Gastrocnemius medialis (tissue), 4 donors: ENCODE data around the gene SEPTIN2. TPM values are rescaled to one million over a fixed set of nuclear protein-coding genes. Genes with fewer than 3 reads are reported as not detected.

Experiments
- ATAC-seq, 2 donors: fragments of 150-250 bp; one replicate each; pipeline ENCODE4 v1.9.1; 2016
- DNase-seq, 2 donors: peaks; one replicate each; pipeline ENCODE4 v3.0.0-alpha.2; 2019
- H3K27ac ChIP-seq, 4 donors: fragments of 200-600 bp; sonication (generic); 1 replicate in 1 of 4; 2 replicates in 3 of 4; pipeline ENCODE4 v1.5.1; 2016 to 2018; ENCODE audit warnings: mild to moderate bottlenecking in 2 of 4, moderate library complexity in 1 of 4
- H3K27me3 ChIP-seq, 3 donors: fragments of 200-600 bp; sonication (generic) in 2 of 3; 1 replicate in 1 of 3; 2 replicates in 2 of 3; pipeline versions ENCODE4 v1.5.1 to v1.6.0; 2016 to 2019; ENCODE audit warnings: mild to moderate bottlenecking in 1 of 3, moderate library complexity in 1 of 3
- H3K36me3 ChIP-seq, 2 donors: fragments of 200-600 bp; sonication (generic) in 1 of 2; one replicate each; pipeline ENCODE4 v1.5.1; 2017 to 2018
- H3K4me1 ChIP-seq, 2 donors: fragments of 200-600 bp; sonication (generic) in 1 of 2; one replicate each; pipeline ENCODE4 v1.5.1; 2016 to 2017; ENCODE audit warnings: mild to moderate bottlenecking in 2 of 2
- H3K4me3 ChIP-seq, 4 donors: fragments of 200-600 bp; sonication (generic) in 3 of 4; 1 replicate in 1 of 4; 2 replicates in 3 of 4; pipeline ENCODE4 v1.5.1; 2016 to 2019; ENCODE audit warnings: mild to moderate bottlenecking in 2 of 4
- H3K9me3 ChIP-seq, 3 donors: fragments of 200-600 bp; sonication (generic) in 2 of 3; 1 replicate in 1 of 3; 2 replicates in 2 of 3; pipeline ENCODE4 v1.5.1; 2016 to 2019
- POLR2A ChIP-seq, 2 donors: fragments of 450-650 bp; IDR thresholded peaks; one replicate each; pipeline ENCODE4 v1.6.1; 2017; ENCODE audit warnings: antibody characterized with exemption in 2 of 2, mild to moderate bottlenecking in 2 of 2, moderate library complexity in 2 of 2
- in situ Hi-C, 4 donors: fragments of 200-750 bp; cut with MboI; loops; one replicate each; pipeline versions ENCODE4 v1.15.0 to v1.8.0; 2017; ENCODE audit warnings: low sequenced_read_pairs in 4 of 4
- intact Hi-C: fragments of 100-400 bp; cut with DNase I; formaldehyde crosslinking; loops from one replicate; pipeline ENCODE4 v1.15.1; 2023; ENCODE audit warnings: low total_unique reads
- total RNA-seq, 4 donors: library from RNA; depleted of rRNA; stranded (reverse); fragments of >200 nt; gene quantifications; one replicate each; pipeline versions ENCODE4 v1.1.0 to v1.2.3, GENCODE V29; 2016
- TF ChIP-seq, protein P1 (sequence below), 5 experiments: fragments of 450-650 bp in 3 of 5; fragments of 200-600 bp in 2 of 5; sonication (generic) in 2 of 5; IDR thresholded peaks in 4 of 5; conservative IDR thresholded peaks in 1 of 5; 1 replicate in 4 of 5; 2 replicates in 1 of 5; pipeline ENCODE4 v1.5.1; 2016 to 2019; ENCODE audit warnings: antibody characterized with exemption in 5 of 5, mild to moderate bottlenecking in 3 of 5, moderate library complexity in 3 of 5

The SEPTIN2 gene
- total RNA-seq, 4 donors from 2014 or later, result 81.3 to 130 (median 99.3) TPM

DNA sequence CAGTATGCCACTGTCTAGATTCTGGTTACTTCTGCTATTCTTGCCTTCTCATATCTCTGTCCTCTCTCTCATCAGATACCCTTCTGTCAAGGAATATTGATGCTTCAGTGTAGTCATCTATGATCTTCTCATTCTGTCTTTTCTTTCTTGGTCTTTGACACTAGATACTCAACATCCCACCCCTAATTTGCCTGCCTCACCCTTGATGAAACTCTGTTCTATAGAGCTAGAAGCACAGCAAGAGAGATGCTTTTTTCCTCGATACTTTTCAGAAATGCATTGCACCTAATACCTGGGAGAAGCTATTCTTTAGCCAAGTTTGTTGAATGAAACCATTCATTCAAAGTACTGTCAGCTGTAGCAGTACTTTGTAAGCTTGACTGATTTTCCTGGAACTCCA, 9.5 kb downstream of the SEPTIN2 start:
- Histone ChIP-seq H3K36me3 (peaks cover 0 to 12% of the 10 kb centered on the region in 2 donors), H3K4me3 (no peak overlapping the region), H3K9me3 (no peaks in the 10 kb centered on the region), H3K27me3 (no peaks in the 10 kb centered on the region), H3K27ac (no peak overlapping the region), H3K4me1 (peaks cover 38 to 44% of the 10 kb centered on the region in 2 donors)
- intact Hi-C loops (no loop called here), in situ Hi-C loops (no loop called here)
- TF ChIP-seq, protein P1, sequence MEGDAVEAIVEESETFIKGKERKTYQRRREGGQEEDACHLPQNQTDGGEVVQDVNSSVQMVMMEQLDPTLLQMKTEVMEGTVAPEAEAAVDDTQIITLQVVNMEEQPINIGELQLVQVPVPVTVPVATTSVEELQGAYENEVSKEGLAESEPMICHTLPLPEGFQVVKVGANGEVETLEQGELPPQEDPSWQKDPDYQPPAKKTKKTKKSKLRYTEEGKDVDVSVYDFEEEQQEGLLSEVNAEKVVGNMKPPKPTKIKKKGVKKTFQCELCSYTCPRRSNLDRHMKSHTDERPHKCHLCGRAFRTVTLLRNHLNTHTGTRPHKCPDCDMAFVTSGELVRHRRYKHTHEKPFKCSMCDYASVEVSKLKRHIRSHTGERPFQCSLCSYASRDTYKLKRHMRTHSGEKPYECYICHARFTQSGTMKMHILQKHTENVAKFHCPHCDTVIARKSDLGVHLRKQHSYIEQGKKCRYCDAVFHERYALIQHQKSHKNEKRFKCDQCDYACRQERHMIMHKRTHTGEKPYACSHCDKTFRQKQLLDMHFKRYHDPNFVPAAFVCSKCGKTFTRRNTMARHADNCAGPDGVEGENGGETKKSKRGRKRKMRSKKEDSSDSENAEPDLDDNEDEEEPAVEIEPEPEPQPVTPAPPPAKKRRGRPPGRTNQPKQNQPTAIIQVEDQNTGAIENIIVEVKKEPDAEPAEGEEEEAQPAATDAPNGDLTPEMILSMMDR (IDR thresholded peaks at IDR 0.05 in 4 of 5, conservative IDR thresholded peaks at IDR 0.05 in 1 of 5), result no peak
- no peak for TF ChIP-seq POLR2A (IDR thresholded peaks at IDR 0.05)
- ATAC-seq (no peak), DNase-seq (no peak)

DNA sequence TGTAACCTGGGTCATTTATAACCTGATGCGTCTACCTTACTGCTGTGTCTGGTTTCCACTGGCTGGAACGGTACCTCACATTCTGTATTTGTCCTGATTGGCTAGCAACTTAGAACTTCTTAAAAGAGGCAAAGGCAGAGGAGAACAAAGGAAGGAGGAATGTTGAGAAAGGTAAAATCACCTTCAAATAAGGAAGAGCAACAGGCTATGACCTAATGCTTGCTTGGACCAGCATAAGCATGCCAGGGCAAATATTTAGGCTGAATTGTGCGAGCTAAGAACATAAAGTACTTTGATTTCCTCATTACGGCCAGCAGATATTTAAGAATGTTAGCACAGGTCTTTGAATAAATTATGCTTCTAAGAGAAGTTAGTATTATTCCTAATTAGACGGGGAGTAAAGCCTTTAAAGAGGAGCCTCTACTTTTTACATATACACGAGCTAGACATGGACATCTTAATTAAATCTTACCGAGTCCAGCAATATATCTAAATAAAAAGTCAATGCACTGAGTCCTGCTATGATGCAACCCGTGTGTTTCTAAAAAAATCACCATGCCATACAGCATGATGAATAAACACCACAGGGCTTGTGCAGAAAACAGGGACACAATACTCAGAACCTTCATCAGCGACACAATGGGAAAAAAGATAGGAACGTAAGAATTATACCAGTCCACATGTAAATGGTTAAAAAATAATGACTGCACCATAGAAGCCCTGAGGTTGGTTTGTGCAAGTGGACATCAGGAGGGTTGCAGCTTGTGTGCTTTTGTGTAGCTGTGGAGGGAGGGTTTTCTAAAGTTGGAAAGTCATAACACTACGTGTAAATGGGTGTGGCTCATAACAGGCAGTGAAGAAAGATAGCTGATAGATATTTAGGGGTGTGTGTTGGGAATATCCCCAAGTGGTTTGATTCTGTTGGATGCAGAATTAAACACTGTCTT, 14.2 kb downstream of the SEPTIN2 start:
- intact Hi-C loops (no loop called here), in situ Hi-C loops (no loop called here)
- H3K36me3 ChIP-seq, result peaks cover 0 to 12% of the 10 kb centered on the region in 2 donors
- H3K4me1 ChIP-seq, result peaks cover 3 to 8% of the 10 kb centered on the region in 2 donors
- H3K4me3 ChIP-seq, result no peak overlapping the region
- H3K9me3 ChIP-seq, result no peaks in the 10 kb centered on the region
- TF ChIP-seq POLR2A (IDR thresholded peaks at IDR 0.05), result no peak
- TF ChIP-seq, protein P1 (IDR thresholded peaks at IDR 0.05 in 4 of 5, conservative IDR thresholded peaks at IDR 0.05 in 1 of 5), result no peak
- DNase-seq, result no peak
- ATAC-seq, result no peak
- H3K27me3 ChIP-seq, result no peaks in the 10 kb centered on the region
- H3K27ac ChIP-seq, result no peak overlapping the region

DNA sequence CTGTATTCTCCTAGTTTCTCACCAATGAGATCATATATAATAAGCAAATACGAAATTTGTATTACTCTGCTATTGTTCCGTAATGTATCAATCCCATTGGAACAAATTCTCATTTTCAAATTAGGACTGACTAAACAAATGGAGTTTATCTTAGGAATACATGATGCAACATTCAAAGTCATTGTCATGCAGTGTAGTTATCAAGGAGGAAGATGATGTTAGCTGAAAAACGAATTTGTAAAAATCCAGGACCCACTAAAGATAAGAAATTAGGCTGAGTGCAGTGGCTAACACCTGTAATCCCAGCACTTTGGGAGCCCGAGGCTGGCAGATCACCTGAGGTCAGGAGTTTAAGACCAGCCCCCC, 14.9 kb downstream of the SEPTIN2 start:
- TF ChIP-seq, protein P1 (IDR thresholded peaks at IDR 0.05 in 4 of 5, conservative IDR thresholded peaks at IDR 0.05 in 1 of 5), result no peak
- TF ChIP-seq POLR2A (IDR thresholded peaks at IDR 0.05), result no peak

DNA sequence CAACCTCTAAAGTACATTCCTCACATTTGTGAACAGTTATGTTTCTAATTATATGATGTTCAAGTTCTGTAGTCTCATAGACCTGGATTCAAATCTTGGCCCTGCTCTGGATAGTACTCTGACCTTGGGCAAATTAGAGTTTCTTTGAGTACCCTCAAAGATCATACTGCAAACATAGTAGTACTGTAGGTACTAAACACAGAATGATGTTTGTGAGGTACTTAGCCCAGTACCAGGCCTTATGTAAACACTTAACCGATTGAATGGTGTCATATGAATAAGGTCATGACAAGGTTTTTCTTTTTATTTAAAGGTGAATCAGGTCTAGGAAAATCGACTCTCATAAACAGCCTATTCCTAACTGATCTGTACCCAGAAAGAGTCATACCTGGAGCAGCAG, 19.1 kb downstream of the SEPTIN2 start:
- Histone ChIP-seq H3K36me3 (peaks cover 0 to 32% of the 10 kb centered on the region in 2 donors), H3K9me3 (no peaks in the 10 kb centered on the region), H3K4me1 (peaks cover 12 to 14% of the 10 kb centered on the region in 2 donors), H3K27ac (no peak overlapping the region), H3K27me3 (no peaks in the 10 kb centered on the region), H3K4me3 (no peak overlapping the region)
- ATAC-seq (no peak), DNase-seq (no peak)
- intact Hi-C loops, result no loop called here
- TF ChIP-seq, protein P1 (IDR thresholded peaks at IDR 0.05 in 4 of 5, conservative IDR thresholded peaks at IDR 0.05 in 1 of 5), result no peak
- TF ChIP-seq POLR2A (IDR thresholded peaks at IDR 0.05), result no peak
- in situ Hi-C loops, result no loop called here

More for the DNA sequence above, 14.9 kb downstream of the SEPTIN2 start:
- intact Hi-C loops (no loop called here), in situ Hi-C loops (no loop called here)
- Histone ChIP-seq H3K27me3 (no peaks in the 10 kb centered on the region), H3K9me3 (no peaks in the 10 kb centered on the region), H3K4me1 (peaks cover 3 to 8% of the 10 kb centered on the region in 2 donors), H3K27ac (no peak overlapping the region), H3K36me3 (peaks cover 0 to 19% of the 10 kb centered on the region in 2 donors), H3K4me3 (no peak overlapping the region)
- DNase-seq, result no peak
- no peak for ATAC-seq
